Natural killer cell (primary cell): Measurements from ENCODE around the gene DCTD. TPM values are rescaled to one million over a fixed set of nuclear protein-coding genes. Genes with fewer than 3 reads are reported as not detected.

ENCODE experiments used
- ATAC-seq, 3 donors: fragments of 150-1000 bp in 2 of 3; fragments of 200-7000 bp in 1 of 3; cut with Tn5 transposase; 1 replicate in 1 of 3; 2 replicates in 2 of 3; pipeline ENCODE4 v1.10.0; 2021; ENCODE audit warnings: mild to moderate bottlenecking in 2 of 3, moderate library complexity in 2 of 3
- DNase-seq, 2 donors: peaks; one replicate each; pipeline versions ENCODE4 v3.0.0 to v3.0.0-alpha.2; 2013 to 2021; ENCODE audit warnings: mixed read lengths in 1 of 2
- H3K27ac ChIP-seq: one replicate; pipeline ENCODE4 v1.5.1; 2013; ENCODE audit warnings: mild to moderate bottlenecking, low read length
- H3K27me3 ChIP-seq: one replicate; pipeline ENCODE4 v1.6.1; 2013; ENCODE audit warnings: low read length; ENCODE audit not compliant: control insufficient read depth, insufficient read depth
- H3K36me3 ChIP-seq: one replicate; pipeline ENCODE4 v1.6.1; 2013; ENCODE audit warnings: low read length; ENCODE audit not compliant: control insufficient read depth, insufficient read depth
- H3K4me1 ChIP-seq: one replicate; pipeline ENCODE4 v1.6.1; 2013; ENCODE audit warnings: low read length; ENCODE audit not compliant: control insufficient read depth, insufficient read depth
- H3K4me3 ChIP-seq: one replicate; pipeline ENCODE4 v1.5.1; 2013; ENCODE audit warnings: low read length
- H3K9me3 ChIP-seq: one replicate; pipeline ENCODE4 v1.6.1; 2013; ENCODE audit warnings: low read length; ENCODE audit not compliant: control insufficient read depth, insufficient read depth
- H3K27ac Mint-ChIP-seq, 2 donors: one replicate each; pipeline ENCODE4 v1.8.0; 2022; ENCODE audit warnings: mild to moderate bottlenecking in 2 of 2, mixed read lengths in 2 of 2, moderate library complexity in 1 of 2
- H3K27me3 Mint-ChIP-seq, 2 donors: one replicate each; pipeline ENCODE4 v1.8.0; 2022; ENCODE audit warnings: low read depth in 2 of 2, mixed read lengths in 2 of 2
- H3K36me3 Mint-ChIP-seq: one replicate; pipeline ENCODE4 v1.8.0; 2022; ENCODE audit warnings: mixed read lengths
- H3K4me1 Mint-ChIP-seq, 2 donors: one replicate each; pipeline ENCODE4 v1.8.0; 2022; ENCODE audit warnings: mixed read lengths in 2 of 2
- H3K4me3 Mint-ChIP-seq: one replicate; pipeline ENCODE4 v1.8.0; 2022; ENCODE audit warnings: mild to moderate bottlenecking, moderate library complexity, mixed read lengths
- H3K9me3 Mint-ChIP-seq, 2 donors: one replicate each; pipeline ENCODE4 v1.8.0; 2022; ENCODE audit warnings: mixed read lengths in 2 of 2
- CTCF ChIP-seq: fragments of 200-600 bp; IDR thresholded peaks from one replicate; pipeline ENCODE4 v1.8.0; 2022; ENCODE audit warnings: antibody characterized with exemption
- WGBS: methylation state at CpG from one replicate; pipeline ENCODE4 v1.1.7; 2013; ENCODE audit warnings: missing lambda C conversion rate; ENCODE audit not compliant: insufficient coverage; 5-methylcytosine and 5-hydroxymethylcytosine counted together
- intact Hi-C: fragments of 100-400 bp; cut with micrococcal nuclease; formaldehyde crosslinking; loops from one replicate; pipeline ENCODE4 v1.14.2; 2022
- total RNA-seq, 4 donors: library from RNA; stranded (reverse); fragments of 120-200 nt in 1 of 4; gene quantifications; one replicate each; pipeline versions ENCODE4 v1.2.3 to v1.2.4, GENCODE V29; 2013 to 2022

The DCTD gene
- total RNA-seq, 3 donors from 2014 or later (not counting 1 experiment from before 2014, with no cell fraction given) = 57.2 to 68.2 (median 68.1) TPM

GRCh38 chr4:182847576-182848450 is 69.4 kb downstream of the DCTD start:
- DNase-seq = no peak
- H3K4me3 Mint-ChIP-seq = no peak overlapping the region
- peaks cover 0 to 4% of the 10 kb centered on the region in 2 donors for H3K4me1 Mint-ChIP-seq
- Histone ChIP-seq H3K27me3 (no peaks in the 10 kb centered on the region), H3K9me3 (no peaks in the 10 kb centered on the region), H3K36me3 (no peaks in the 10 kb centered on the region), H3K4me3 (no peak overlapping the region), H3K27ac (no peak overlapping the region), H3K4me1 (no peaks in the 10 kb centered on the region)
- TF ChIP-seq CTCF = no peak
- H3K36me3 Mint-ChIP-seq = no peaks in the 10 kb centered on the region
- peaks cover 7% of the 10 kb centered on the region in 2 donors for H3K27me3 Mint-ChIP-seq
- 91% methylated on average over 25 of the region's 27 CpGs for WGBS
- ATAC-seq = no peak
- intact Hi-C loops = no loop called here
- H3K27ac Mint-ChIP-seq = no peak overlapping the region
- H3K9me3 Mint-ChIP-seq = no peaks in the 10 kb centered on the region

GRCh38 chr4:182846036-182846435 is 71.2 kb downstream of the DCTD start:
- TF ChIP-seq CTCF = no peak
- ATAC-seq (no peak), DNase-seq (no peak)
- H3K36me3 ChIP-seq = no peaks in the 10 kb centered on the region
- Mint-ChIP-seq H3K9me3 (no peaks in the 10 kb centered on the region), H3K27ac (no peak overlapping the region), H3K27me3 (peaks cover 7% of the 10 kb centered on the region in 2 donors), H3K36me3 (no peaks in the 10 kb centered on the region), H3K4me3 (no peak overlapping the region), H3K4me1 (peaks cover 0 to 4% of the 10 kb centered on the region in 2 donors)
- H3K27me3 ChIP-seq = no peaks in the 10 kb centered on the region
- intact Hi-C loops = no loop called here
- no peak overlapping the region for H3K4me3 ChIP-seq
- H3K9me3 ChIP-seq = no peaks in the 10 kb centered on the region
- WGBS = 86% methylated on average over 8 of the region's 8 CpGs
- no peaks in the 10 kb centered on the region for H3K4me1 ChIP-seq
- no peak overlapping the region for H3K27ac ChIP-seq

- H3K9me3 Mint-ChIP-seq = no peaks in the 10 kb centered on the region
- no peaks in the 10 kb centered on the region for H3K36me3 ChIP-seq
- no peak overlapping the region for H3K27ac Mint-ChIP-seq
- peaks cover 0 to 4% of the 10 kb centered on the region in 2 donors for H3K4me1 Mint-ChIP-seq
- DNase-seq (no peak), ATAC-seq (no peak)
- no peaks in the 10 kb centered on the region for H3K27me3 ChIP-seq
- no peak overlapping the region for H3K4me3 Mint-ChIP-seq
- no peak overlapping the region for H3K4me3 ChIP-seq
- H3K27ac ChIP-seq = no peak overlapping the region
- intact Hi-C loops = no loop called here
- no peak for TF ChIP-seq CTCF
- H3K36me3 Mint-ChIP-seq = no peaks in the 10 kb centered on the region
- H3K27me3 Mint-ChIP-seq = peaks cover 7% of the 10 kb centered on the region in 2 donors
- H3K4me1 ChIP-seq = no peaks in the 10 kb centered on the region
- no peaks in the 10 kb centered on the region for H3K9me3 ChIP-seq
- 89% methylated on average over 6 of the region's 6 CpGs for WGBS
Measured at GRCh38 chr4:182845618-182846017, 71.6 kb downstream of the DCTD start.
